ACC112 (cell line): ENCODE results near the gene CEACAM16.

Experiments used
- H2AFZ ChIP-seq: fragments of 200-600 bp; sonication (generic); one replicate; pipeline ENCODE4 v1.6.0; 2017; ENCODE audit warnings: antibody characterized with exemption, low read length; ENCODE audit not compliant: unreplicated experiment
- H3K27ac ChIP-seq: fragments of 200-600 bp; sonication (generic); 2 replicates; pipeline ENCODE4 v1.5.1; 2014; ENCODE audit warnings: low read depth, mild to moderate bottlenecking, antibody characterized with exemption, low read length, moderate library complexity
- H3K27me3 ChIP-seq: fragments of 200-600 bp; sonication (generic); 2 replicates; pipeline ENCODE4 v1.6.1; 2014; ENCODE audit warnings: mild to moderate bottlenecking, antibody characterized with exemption, low read length, moderate library complexity, mixed read lengths; ENCODE audit not compliant: insufficient read depth
- H3K36me3 ChIP-seq: fragments of 200-600 bp; sonication (generic); 2 replicates; pipeline ENCODE4 v1.6.1; 2016; ENCODE audit warnings: mild to moderate bottlenecking, antibody characterized with exemption, low read length, moderate library complexity, mixed read lengths; ENCODE audit not compliant: insufficient read depth
- H3K4me1 ChIP-seq: fragments of 200-600 bp; sonication (generic); one replicate; pipeline ENCODE4 v1.6.1; 2016; ENCODE audit warnings: low read length, mixed read lengths; ENCODE audit not compliant: insufficient read depth, unreplicated experiment, control insufficient read depth
- H3K4me3 ChIP-seq: fragments of 200-600 bp; sonication (generic); 2 replicates; pipeline ENCODE4 v1.5.1; 2014; ENCODE audit warnings: mild to moderate bottlenecking, low read depth, low read length
- H3K79me2 ChIP-seq: fragments of 200-600 bp; sonication (generic); one replicate; pipeline ENCODE4 v1.6.0; 2016; ENCODE audit warnings: low read length; ENCODE audit not compliant: control insufficient read depth, unreplicated experiment, insufficient read depth

CEACAM16 gene

DNA sequence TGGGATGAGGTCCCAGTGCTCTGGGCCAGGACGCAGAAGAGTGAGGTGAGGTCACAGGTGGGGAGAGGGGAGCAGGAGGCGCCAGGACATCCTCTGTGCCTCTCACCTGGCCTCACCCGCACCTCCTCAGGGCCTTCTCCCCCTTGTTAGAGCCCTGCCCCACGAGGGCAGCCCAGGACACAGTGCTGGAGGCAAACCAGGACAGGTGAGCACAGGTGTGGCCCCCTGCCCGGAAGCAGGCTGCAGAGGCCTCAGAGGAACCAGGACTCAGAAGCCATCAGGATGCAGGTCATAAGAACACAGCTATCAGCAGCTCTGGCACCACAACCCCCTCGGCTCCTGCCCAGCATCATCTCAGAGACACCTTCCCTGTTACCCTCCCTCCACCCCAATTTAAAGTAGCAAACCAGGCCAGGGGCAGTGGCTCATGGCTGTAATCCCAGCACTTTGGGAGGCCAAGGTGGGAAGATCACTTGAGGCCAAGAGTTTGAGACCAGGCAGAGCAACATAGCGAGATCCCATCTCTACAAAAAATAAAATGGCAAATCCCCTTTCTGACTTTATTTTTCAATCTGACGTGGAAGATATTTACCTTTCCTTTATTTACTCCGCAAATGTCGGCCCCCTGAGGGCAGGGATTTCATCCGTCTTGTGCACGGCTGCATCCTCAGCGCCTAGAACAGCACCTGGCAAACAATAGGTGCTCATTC lies at the start of gene CEACAM16:
Gene CEACAM16, plus strand, starts transcription at position 660 of the 710 bp plus-strand sequence. CDS start 2,306 bp downstream, outside the sequence.
- no peaks in the 10 kb centered on the region for H3K36me3 ChIP-seq
- no peak within 1 kb of the TSS for H3K27ac ChIP-seq
- no peaks in the 10 kb centered on the region for H3K79me2 ChIP-seq
- no peaks in the 10 kb centered on the region for H3K27me3 ChIP-seq
- H3K4me1 ChIP-seq: no peaks in the 10 kb centered on the region
- H2AFZ ChIP-seq: no peak within 1 kb of the TSS
- no peak within 1 kb of the TSS for H3K4me3 ChIP-seq

DNA sequence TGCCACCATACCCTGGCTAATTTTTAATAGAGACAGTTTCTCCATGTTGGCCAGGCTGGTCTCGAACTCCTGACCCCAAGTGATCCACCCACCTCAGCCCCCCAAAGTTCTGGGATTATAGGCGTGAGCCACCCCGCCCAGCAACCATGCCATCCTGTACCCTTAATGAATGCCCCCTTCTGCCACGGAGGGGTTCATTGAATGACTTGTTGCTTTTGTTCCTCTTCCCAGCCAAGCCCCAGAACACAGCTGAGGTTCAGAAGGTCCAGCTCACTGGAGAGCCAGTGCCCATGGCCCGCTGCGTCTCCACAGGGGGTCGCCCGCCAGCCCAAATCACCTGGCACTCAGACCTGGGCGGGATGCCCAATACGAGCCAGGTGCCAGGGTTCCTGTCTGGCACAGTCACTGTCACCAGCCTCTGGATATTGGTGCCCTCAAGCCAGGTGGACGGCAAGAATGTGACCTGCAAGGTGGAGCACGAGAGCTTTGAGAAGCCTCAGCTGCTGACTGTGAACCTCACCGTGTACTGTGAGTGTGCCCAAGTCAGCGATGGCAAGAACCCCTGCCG lies 49.3 kb upstream of the CEACAM16 start:
- no peaks in the 10 kb centered on the region for H3K27me3 ChIP-seq
- H3K36me3 ChIP-seq: peaks cover 3% of the 10 kb centered on the region; the same call in 1 of the 2 replicates
- no peak overlapping the region for H2AFZ ChIP-seq
- H3K79me2 ChIP-seq: peaks cover 29% of the 10 kb centered on the region
- H3K27ac ChIP-seq: no peak overlapping the region
- H3K4me1 ChIP-seq: peaks cover 19% of the 10 kb centered on the region
- H3K4me3 ChIP-seq: no peak overlapping the region

- no peak overlapping the region for H2AFZ ChIP-seq
- peaks cover 8% of the 10 kb centered on the region for H3K4me1 ChIP-seq
- no peaks in the 10 kb centered on the region for H3K27me3 ChIP-seq
- H3K79me2 ChIP-seq: peaks cover 5% of the 10 kb centered on the region
- no peak overlapping the region for H3K4me3 ChIP-seq
- peaks cover 3% of the 10 kb centered on the region; the same call in 1 of the 2 replicates for H3K36me3 ChIP-seq
- H3K27ac ChIP-seq: no peak overlapping the region
Measured at GRCh38 chr19:44653343-44653742, 45.6 kb upstream of the CEACAM16 start.

- Histone ChIP-seq H3K4me3 (no peak overlapping the region), H3K79me2 (peaks cover 5% of the 10 kb centered on the region), H3K4me1 (peaks cover under 1% of the 10 kb centered on the region), H2AFZ (no peak overlapping the region), H3K27me3 (no peaks in the 10 kb centered on the region), H3K27ac (no peak overlapping the region), H3K36me3 (peaks cover 9% of the 10 kb centered on the region; the same call in 1 of the 2 replicates)
Measured at GRCh38 chr19:44653977-44654774, 44.8 kb upstream of the CEACAM16 start.

DNA sequence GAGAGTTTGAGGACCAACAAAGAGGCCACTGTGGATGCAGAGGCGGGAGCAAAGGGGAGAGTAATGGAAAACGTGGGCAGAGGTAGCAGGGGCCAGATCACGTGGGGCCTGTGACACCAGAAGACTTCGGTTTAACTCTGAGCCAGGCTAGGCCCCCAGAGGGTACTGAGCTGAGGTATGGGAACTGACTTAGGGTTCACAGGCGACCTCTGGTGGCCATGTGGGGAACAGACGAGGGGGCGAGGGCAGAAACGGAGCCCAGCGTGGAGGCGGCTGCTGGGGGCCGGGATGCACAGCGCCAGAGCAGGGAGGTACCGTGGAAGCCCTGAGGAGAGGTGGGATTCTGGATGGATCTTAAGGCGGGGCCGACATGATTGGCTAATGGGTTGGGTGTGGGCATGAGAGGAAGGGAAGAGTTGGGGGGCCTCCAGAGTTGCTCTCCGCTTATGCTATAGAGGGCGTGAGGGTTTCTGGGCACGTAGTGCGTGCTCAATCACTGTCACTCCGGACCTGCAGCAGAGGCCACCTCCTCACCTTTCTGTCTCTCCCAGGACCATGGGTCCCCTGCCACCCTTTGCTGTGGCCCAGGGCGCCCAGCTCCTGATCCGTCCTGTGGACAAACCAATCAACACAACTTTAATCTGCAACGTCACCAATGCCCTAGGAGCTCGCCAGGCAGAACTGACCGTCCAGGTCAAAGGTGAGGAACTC lies 41.6 kb upstream of the CEACAM16 start:
- Histone ChIP-seq H3K4me3 (no peak overlapping the region), H3K27me3 (no peaks in the 10 kb centered on the region), H3K79me2 (no peaks in the 10 kb centered on the region), H3K27ac (no peak overlapping the region), H2AFZ (no peak overlapping the region), H3K36me3 (peaks cover 18% of the 10 kb centered on the region; the same call in 1 of the 2 replicates), H3K4me1 (no peaks in the 10 kb centered on the region)

GRCh38 chr19:44658069-44658733 lies 40.8 kb upstream of the CEACAM16 start:
- no peak overlapping the region for H3K27ac ChIP-seq
- no peak overlapping the region for H3K4me3 ChIP-seq
- H3K4me1 ChIP-seq: no peaks in the 10 kb centered on the region
- H3K27me3 ChIP-seq: no peaks in the 10 kb centered on the region
- peaks cover 18% of the 10 kb centered on the region; the same call in 1 of the 2 replicates for H3K36me3 ChIP-seq
- H2AFZ ChIP-seq: no peak overlapping the region
- no peaks in the 10 kb centered on the region for H3K79me2 ChIP-seq

DNA sequence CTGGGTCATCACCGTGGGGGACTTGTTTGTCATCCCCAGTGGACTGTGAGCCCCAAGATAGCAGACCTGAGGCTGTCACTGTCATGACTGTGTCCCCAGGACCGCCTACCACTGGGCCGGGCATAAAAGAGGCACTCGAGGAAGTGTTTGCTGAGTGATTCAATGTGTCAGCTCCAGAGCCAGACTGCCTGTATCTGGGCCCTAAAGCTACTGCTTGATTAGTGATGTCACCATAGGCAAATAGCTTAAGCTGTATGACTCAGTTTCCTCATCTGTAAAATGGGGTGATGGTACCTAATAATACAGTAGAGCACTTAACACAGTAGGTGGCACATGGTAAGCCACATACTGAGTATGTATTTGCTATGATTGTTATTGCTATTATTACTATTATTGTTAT lies 38.9 kb upstream of the CEACAM16 start:
- H3K27me3 ChIP-seq: no peaks in the 10 kb centered on the region
- H3K27ac ChIP-seq: no peak overlapping the region
- no peaks in the 10 kb centered on the region for H3K4me1 ChIP-seq
- peaks cover 18% of the 10 kb centered on the region; the same call in 1 of the 2 replicates for H3K36me3 ChIP-seq
- H3K79me2 ChIP-seq: no peaks in the 10 kb centered on the region
- no peak overlapping the region for H2AFZ ChIP-seq
- no peak overlapping the region for H3K4me3 ChIP-seq

- no peaks in the 10 kb centered on the region for H3K4me1 ChIP-seq
- no peaks in the 10 kb centered on the region for H3K27me3 ChIP-seq
- no peaks in the 10 kb centered on the region for H3K79me2 ChIP-seq
- no peak overlapping the region for H3K27ac ChIP-seq
- H3K36me3 ChIP-seq: peaks cover 18% of the 10 kb centered on the region; the same call in 1 of the 2 replicates
- H2AFZ ChIP-seq: no peak overlapping the region
- H3K4me3 ChIP-seq: no peak overlapping the region
Measured at GRCh38 chr19:44661205-44661604, 37.7 kb upstream of the CEACAM16 start.

DNA sequence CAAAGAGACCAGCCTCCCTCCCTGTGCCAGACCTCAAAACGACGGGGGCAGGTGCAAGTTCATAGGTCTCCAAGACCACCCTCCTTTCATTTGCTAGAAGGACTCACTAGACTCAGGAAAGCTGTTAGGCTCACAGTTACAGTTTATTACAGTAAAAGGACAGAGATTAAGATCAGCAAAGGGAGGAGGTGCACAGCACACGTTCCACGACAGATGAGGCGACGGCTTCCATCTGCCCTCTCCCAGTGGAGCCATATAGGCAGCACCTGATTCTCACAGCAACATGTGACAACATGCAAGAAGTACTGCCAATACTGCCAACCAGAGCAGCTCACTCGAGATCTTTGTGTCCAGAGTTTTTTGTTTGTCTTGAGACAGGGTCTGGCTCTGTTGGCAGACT lies 37.0 kb upstream of the CEACAM16 start:
- Histone ChIP-seq H3K36me3 (peaks cover 18% of the 10 kb centered on the region; the same call in 1 of the 2 replicates), H2AFZ (no peak overlapping the region), H3K27ac (no peak overlapping the region), H3K27me3 (no peaks in the 10 kb centered on the region), H3K79me2 (no peaks in the 10 kb centered on the region), H3K4me3 (no peak overlapping the region), H3K4me1 (no peaks in the 10 kb centered on the region)
